Measurements from ENCODE around the gene LHFPL6.
"Not testable (repeated sequence)": the region's sequence is repeated elsewhere in the genome, so short reads cannot be mapped to it uniquely, and the experiment has no call there.

Gene LHFPL6

GRCh38 chr13:39341251-39341650 is 261.7 kb downstream of the LHFPL6 start:
- no peak for DNase-seq

DNA sequence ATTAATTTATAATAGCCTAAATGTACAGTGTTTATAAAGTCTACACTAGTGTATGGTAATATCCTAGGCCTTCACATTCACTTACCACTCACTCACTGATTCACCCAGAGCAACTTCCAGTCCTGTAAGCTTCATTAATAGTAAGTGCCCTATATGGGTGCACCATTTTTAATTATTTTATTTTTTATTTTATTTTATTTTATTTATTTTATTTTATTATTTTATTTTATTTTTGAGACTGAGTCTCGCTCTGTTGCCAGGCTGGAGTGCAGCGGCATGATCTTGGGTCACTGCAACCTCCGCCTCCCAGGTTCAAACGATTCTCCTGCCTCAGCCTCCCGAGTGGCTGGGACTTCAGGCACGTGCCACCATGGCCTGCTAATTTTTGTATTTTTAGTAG is 264.9 kb downstream of the LHFPL6 start:
- DNase-seq, result not testable (repeated sequence)

- DNase-seq, result no peak
Measured at GRCh38 chr13:39336937-39337336, 266.1 kb downstream of the LHFPL6 start.

GRCh38 chr13:39336207-39336606 is 266.8 kb downstream of the LHFPL6 start:
- no peak for DNase-seq

GRCh38 chr13:39335721-39336120 is 267.3 kb downstream of the LHFPL6 start:
- DNase-seq, result no peak

DNA sequence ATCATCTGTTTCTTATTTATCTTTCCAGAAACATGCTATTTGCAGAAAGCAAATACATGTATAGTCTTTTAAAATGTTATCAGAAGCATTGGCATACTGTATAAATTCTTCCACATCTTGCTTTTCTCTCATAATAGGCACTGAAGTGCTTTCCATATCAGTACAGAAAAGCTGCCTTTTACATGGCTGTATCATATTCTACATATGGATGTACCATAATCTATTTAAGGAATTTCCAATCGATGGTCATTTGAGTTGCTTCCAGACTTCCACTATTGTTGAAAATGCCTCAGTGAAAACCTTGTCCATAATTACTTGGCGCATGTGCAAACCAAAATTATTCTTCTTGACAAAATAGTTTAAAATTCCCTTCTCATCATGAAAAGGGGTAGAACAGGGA is 272.5 kb downstream of the LHFPL6 start:
- no peak for DNase-seq

DNA sequence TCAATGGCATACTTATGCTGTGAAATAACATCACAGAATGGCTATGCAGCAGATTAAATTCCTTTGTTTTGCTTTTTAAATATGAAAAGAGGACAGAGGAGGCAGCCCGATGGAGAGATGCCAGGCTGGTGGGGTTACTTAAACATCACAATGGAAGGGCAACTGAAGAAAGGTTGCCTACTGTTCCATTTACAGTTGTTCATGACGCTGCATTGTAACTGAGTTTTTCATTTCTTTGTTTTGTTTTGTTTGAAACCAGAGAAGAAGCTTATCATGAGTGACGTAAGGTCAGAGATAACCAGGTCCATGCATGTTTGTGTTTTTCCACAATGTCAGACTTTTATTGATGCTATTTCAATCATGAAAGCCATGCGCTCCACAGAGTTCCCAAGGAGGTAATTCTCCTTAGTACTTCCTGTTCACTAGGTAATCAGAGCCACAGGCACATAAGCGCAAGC is 273.8 kb downstream of the LHFPL6 start:
- DNase-seq, result no peak

- no peak for DNase-seq
Measured at GRCh38 chr13:39327172-39327479, 275.9 kb downstream of the LHFPL6 start.

DNA sequence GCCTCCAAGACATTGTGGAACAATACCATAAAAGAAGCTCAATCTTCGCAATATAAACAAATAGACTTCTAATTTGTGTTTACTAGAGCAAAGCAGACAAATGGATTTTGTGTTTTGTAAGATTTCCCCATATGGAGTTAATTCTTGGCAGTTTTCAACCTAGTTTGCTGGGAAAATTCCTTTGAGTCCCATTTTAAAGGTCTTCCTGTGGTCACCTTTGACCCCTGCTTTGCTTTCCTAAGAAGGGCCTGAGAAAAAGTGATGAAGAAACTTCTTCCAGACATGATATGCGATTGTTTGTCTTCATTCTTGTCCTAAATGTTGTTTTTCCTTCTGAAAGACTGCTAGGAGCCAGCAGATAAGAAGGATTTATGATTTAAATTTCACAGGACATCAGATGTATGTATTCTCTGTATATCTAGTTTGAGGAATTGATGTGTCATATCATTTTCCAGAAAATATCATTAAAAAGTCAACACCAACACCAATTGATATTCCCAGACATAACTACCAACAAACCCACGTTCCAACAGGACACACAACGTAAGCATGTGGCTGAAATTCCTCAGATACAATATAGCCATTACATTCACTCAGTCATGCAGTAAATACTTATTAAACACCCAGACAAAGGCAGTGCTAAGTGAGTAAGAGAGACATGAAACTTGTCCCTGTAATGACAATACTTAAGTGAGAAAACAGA is 276.4 kb downstream of the LHFPL6 start:
- DNase-seq, result no peak

- no peak for DNase-seq
Measured at GRCh38 chr13:39324806-39325311, 278.1 kb downstream of the LHFPL6 start.

- DNase-seq, result no peak
Measured at GRCh38 chr13:39322836-39323585, 280.0 kb downstream of the LHFPL6 start.

GRCh38 chr13:39321574-39321973 is 281.4 kb downstream of the LHFPL6 start:
- no peak for DNase-seq

DNA sequence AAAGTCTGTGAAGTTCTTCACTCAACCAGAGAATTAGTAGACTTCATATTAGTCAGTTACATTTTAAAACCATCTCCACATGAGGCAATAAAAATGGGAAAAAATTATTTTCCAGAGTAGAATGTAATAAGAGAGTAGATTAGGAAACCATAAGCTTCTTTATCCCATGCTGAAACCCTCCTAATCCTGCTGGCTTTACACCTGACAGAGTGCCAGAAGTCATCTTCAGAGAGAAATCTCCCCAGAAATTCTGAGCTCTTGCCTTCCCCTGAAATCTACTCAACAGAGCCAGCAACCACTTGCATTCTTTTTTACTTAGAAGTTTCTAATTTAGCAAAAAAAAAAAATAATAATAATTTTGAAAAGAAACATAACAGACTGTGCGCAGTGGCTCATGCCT is 284.8 kb downstream of the LHFPL6 start:
- no peak for DNase-seq

GRCh38 chr13:39317291-39317690 is 285.7 kb downstream of the LHFPL6 start:
- no peak for DNase-seq

DNA sequence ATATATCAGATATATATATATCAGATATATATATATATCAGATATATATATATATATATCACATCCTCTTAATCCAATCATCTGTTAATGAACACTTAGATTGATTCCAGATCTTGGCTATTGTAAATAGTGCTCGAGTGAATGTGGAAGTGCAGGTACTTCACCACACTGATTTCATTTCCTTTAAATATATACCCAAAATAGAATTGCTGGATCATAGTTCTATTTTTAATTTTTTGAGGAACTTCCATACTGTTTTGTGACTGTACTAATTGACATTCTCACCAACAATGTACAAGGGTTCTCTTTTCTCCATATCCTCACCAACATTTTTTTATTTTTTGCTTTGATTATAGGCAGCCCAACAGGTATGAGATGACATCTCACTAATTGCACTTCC is 287.2 kb downstream of the LHFPL6 start:
- no peak for DNase-seq

GRCh38 chr13:39313721-39314120 is 289.3 kb downstream of the LHFPL6 start:
- DNase-seq, result no peak

DNA sequence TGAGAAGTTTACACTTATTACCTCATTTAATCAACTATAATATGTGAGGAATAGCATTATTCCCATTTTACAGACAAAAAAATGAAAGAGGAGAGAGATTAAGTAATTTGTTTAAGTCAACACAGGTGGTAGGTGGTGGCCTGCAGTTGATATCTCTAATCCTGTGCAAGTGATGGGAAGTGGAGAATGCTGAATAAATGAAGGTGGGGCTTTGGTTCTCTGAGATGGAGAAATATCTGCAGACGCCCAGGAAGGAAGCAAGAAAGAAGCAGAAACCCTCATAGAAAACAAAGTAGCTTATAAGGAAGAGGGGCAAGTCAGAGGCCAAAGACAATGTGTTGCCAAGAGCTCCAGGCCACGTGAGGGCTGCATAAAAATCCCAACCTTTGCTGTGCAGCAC is 290.4 kb downstream of the LHFPL6 start:
- no peak for DNase-seq

GRCh38 chr13:39311619-39312018 is 291.4 kb downstream of the LHFPL6 start:
- DNase-seq, result no peak

DNA sequence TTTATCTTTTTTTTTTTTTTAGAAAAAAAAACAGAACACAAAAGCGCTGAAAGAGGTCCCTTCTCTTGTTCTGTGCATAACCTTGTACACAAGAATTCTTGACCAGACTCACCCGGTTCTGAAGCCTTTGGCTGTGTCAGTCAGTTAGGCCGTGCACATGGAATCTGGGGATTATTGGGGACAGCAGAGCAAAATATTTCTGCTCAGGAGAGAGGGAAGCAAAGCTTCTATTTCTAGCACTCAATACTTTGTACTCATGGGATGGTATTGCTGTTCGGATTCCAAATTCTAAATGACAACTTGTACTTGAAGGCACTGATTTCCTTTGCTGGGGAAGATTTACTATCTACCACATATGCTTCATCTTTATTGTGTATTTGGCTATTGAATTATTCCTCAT is 292.0 kb downstream of the LHFPL6 start:
- no peak for DNase-seq

DNA sequence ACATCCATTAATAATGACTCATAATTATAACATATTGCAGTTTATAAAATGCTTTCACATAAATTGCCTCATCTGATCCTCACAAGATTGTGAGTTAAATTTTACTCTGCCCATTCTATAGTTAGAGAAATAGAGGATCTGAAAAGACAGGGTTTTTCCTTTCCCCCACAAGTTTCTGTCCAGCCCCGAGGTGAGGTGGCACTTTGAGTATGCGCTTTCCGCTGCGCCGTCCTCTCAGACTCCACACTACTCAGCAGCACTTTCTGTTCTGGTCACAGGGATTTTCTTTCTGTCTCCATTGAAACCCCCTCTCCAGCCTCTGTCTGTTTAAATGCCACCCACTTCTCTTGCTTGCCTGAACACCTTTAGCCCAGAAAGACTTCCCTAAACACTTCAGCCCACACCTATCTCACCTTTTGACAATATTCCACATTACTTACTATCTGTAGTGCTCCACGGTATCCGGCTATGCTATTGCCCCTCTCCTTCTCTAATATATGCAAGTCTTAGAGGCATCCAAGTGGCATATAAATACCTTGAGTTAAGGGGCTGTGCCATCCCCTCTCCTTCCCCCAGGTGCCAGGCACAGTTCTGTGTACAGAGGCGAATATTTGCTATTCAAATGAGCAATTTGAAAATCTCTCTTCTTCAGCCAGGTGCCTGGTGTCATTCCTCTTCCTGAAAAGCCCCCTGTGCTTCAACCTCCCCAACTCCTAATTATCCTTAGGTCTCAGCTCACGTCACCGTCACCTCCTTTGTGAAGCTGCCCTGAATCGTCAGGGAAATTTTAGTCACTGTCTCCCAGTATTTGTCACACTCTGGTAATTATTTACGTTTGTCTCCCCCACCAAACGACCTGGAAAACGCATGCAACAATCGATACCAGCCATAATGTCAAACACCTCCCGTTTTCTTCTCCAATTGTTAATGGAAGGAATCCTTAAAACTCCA is 296.1 kb downstream of the LHFPL6 start:
- DNase-seq, result no peak

DNA sequence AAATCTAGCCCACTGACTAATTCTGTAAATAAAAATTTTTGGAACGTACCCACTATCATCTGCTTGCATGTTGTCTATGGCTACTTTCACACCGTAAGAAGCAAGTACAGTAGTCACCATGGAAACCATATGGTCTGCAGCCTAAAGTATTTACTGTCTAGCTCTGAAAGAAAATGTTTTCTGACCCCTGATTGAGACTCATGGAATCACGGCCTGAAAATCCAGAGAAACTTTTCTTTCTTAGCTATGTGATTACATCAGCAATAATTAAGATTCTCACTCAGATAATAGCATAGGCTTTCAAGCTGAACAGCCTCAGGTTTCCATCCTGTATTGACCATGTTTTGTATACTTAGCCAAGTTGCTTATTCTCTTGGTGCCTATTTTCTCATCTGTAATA is 300.2 kb downstream of the LHFPL6 start:
- DNase-seq, result no peak

DNA sequence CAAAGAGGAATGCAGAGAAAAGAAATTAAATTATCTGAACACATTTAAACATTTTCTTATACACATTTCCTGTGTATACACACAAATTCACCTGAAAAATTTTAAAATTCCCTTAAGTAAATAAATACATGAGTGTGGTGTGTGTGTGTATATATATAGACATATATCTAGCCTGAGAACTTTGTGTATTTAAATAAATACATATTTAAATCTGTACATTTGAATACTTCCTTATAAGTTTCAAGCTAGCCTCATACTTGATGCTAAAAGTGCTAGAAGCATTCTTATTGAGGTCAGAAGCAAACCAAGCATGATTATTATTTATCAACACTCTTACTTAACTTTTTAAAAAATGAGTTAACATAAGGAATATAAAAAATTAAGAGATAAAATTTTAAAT is 304.0 kb downstream of the LHFPL6 start:
- DNase-seq, result no peak

DNA sequence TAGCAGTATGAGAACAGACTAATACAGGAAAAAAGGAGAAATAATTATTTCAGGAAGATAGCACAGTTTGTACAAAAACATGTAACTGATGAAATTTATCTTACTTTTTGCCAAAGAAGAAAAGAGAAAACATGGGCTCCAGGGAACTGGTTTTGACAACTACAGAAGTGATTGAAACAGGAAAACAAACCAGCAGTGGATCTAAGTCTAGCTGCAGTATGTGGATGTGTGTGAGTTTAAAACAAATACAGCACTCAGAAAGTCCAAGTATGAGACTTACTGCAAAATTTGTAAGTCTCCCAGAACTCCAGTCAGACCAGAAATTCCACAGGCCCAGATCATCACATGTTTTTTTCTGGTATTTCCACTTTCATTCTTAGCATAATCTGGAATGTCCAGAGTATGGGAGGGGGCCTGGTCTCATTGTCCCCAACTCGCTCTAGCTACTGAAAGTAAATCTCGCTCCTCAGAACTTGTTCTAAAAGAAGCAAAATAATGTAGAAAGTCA is 305.3 kb downstream of the LHFPL6 start:
- no peak for DNase-seq

Data from SIG-M5 (cell line).